ENCODE results near the gene ATP5PO. TPM values are rescaled to one million over a fixed set of nuclear protein-coding genes. Genes with fewer than 3 reads are reported as not detected.

The ATP5PO gene
- total RNA-seq, 1 experiment from 2014 or later: 264 TPM

GRCh38 chr21:33937146-33937545 lies 21.5 kb upstream of the ATP5PO start:
- Mint-ChIP-seq H3K4me1 (peaks cover 31% of the 10 kb centered on the region), H3K36me3 (peaks cover 3% of the 10 kb centered on the region; the same call in 1 of the 2 replicates), H3K4me3 (no peak overlapping the region), H3K9me3 (no peaks in the 10 kb centered on the region), H3K27me3 (ENCODE audit: low read depth) (no peaks in the 10 kb centered on the region; the same call in 1 of the 2 replicates), H3K27ac (peak overlapping the region; percentile 76; the same call in 1 of the 2 replicates)
- ATAC-seq (no peak), DNase-seq (ENCODE audit: low spot score) (no peak)
- no peak for TF ChIP-seq PRRX2 (CRISPR knock-in tag; IDR thresholded peaks at IDR 0.05)
- no peak for TF ChIP-seq ZNF396 (CRISPR knock-in tag; IDR thresholded peaks at IDR 0.05; ENCODE audit: borderline replicate concordance)
- no peak for TF ChIP-seq FOXJ3 (CRISPR knock-in tag; IDR thresholded peaks at IDR 0.05; ENCODE audit: borderline replicate concordance)
- TF ChIP-seq ZMAT4 (CRISPR knock-in tag; IDR thresholded peaks at IDR 0.05): no peak
- no peak for TF ChIP-seq ZNF232 (CRISPR knock-in tag; IDR thresholded peaks at IDR 0.05)
- no peak for TF ChIP-seq IRF1 (CRISPR knock-in tag; IDR thresholded peaks at IDR 0.05)
- no peak for TF ChIP-seq SMAD3 (CRISPR knock-in tag; IDR thresholded peaks at IDR 0.05; ENCODE audit: borderline replicate concordance)
- CTCF ChIA-PET: interaction anchor here (0.6 to 1.6 kb wide), 2 partner anchors 52 to 136 kb away, joined by 4 to 5 read pairs; partner anchors contain the start of genes MRPS6 and SLC5A3
- POLR2A ChIA-PET: no interaction called here

- no peak overlapping the region for H3K4me3 Mint-ChIP-seq
- peaks cover 32% of the 10 kb centered on the region for H3K4me1 Mint-ChIP-seq
- no peaks in the 10 kb centered on the region for H3K9me3 Mint-ChIP-seq
- no peak for TF ChIP-seq NR2C2 (CRISPR knock-in tag; IDR thresholded peaks at IDR 0.05)
- no peak for TF ChIP-seq FOXP4 (CRISPR knock-in tag; IDR thresholded peaks at IDR 0.05)
- TF ChIP-seq ZNF138 (CRISPR knock-in tag; conservative IDR thresholded peaks at IDR 0.05): no peak
- no peak for TF ChIP-seq STAT6 (CRISPR knock-in tag; conservative IDR thresholded peaks at IDR 0.05; ENCODE audit: low read depth)
- no peak for TF ChIP-seq NFATC4 (CRISPR knock-in tag; IDR thresholded peaks at IDR 0.05)
- no peak for TF ChIP-seq ZNF281 (CRISPR knock-in tag; IDR thresholded peaks at IDR 0.05)
- TF ChIP-seq ETV6 (CRISPR knock-in tag; IDR thresholded peaks at IDR 0.05): no peak
- ChIA-PET CTCF (interaction anchor here (0.6 to 1.6 kb wide), 5 partner anchors 12 to 735 kb away, joined by 3 to 5 read pairs (median 4); partner anchors contain the start of genes MRPS6 and SLC5A3), POLR2A (interaction anchor here (0.5 to 0.9 kb wide), 2 partner anchors 12 to 138 kb away, joined by 3 read pairs; no protein-coding TSS in a partner anchor)
- no peaks in the 10 kb centered on the region; the same call in 1 of the 2 replicates for H3K27me3 Mint-ChIP-seq (ENCODE audit: low read depth)
- 0 out of 2 replicates have a peak overlapping the region, but pooled peaks have one; percentile 11 for H3K27ac Mint-ChIP-seq
- peaks cover 4% of the 10 kb centered on the region for H3K36me3 Mint-ChIP-seq
- DNase-seq (ENCODE audit: low spot score): no peak
- peak; percentile 70 for ATAC-seq
These were observed 20.9 kb upstream of the ATP5PO start for GRCh38 chr21:33936301-33937038.

Measured in WTC11 (cell line).